ENCODE results near the gene SCARF2.
"Not testable (repeated sequence)": the region's sequence is repeated elsewhere in the genome, so short reads cannot be mapped to it uniquely, and the experiment has no call there.

Gene SCARF2

GRCh38 chr22:20418211-20418788 is 19.3 kb downstream of the SCARF2 start:
- no peaks in the 10 kb centered on the region for H3K9me3 Mint-ChIP-seq

GRCh38 chr22:20415699-20416098 is 21.9 kb downstream of the SCARF2 start:
- ATAC-seq, H3K36me3 Mint-ChIP-seq, H3K9me3 Mint-ChIP-seq, H3K4me3 Mint-ChIP-seq, H3K27me3 Mint-ChIP-seq, H3K27ac Mint-ChIP-seq: not testable (repeated sequence)
- H3K4me1 Mint-ChIP-seq: peaks cover 13% of the 10 kb centered on the region

More at GRCh38 chr22:20418211-20418788, 19.3 kb downstream of the SCARF2 start:
- Mint-ChIP-seq H3K27ac (no peak overlapping the region), H3K4me1 (peaks cover 6% of the 10 kb centered on the region), H3K36me3 (no peaks in the 10 kb centered on the region), H3K27me3 (peaks cover 2% of the 10 kb centered on the region), H3K4me3 (peak overlapping the region; percentile 65)
- peak; percentile 83 for ATAC-seq

GRCh38 chr22:20415241-20415640 is 22.4 kb downstream of the SCARF2 start:
- not testable (repeated sequence) for H3K36me3 Mint-ChIP-seq, ATAC-seq, H3K9me3 Mint-ChIP-seq, H3K27ac Mint-ChIP-seq, H3K4me3 Mint-ChIP-seq, H3K27me3 Mint-ChIP-seq
- peaks cover 13% of the 10 kb centered on the region for H3K4me1 Mint-ChIP-seq

GRCh38 chr22:20414450-20414849 is 23.2 kb downstream of the SCARF2 start:
- Mint-ChIP-seq H3K9me3 (no peaks in the 10 kb centered on the region), H3K27me3 (no peaks in the 10 kb centered on the region), H3K27ac (no peak overlapping the region), H3K36me3 (no peaks in the 10 kb centered on the region), H3K4me1 (peaks cover 13% of the 10 kb centered on the region), H3K4me3 (no peak overlapping the region)
- ATAC-seq: no peak

GRCh38 chr22:20414059-20414440 is 23.6 kb downstream of the SCARF2 start:
- H3K4me3 Mint-ChIP-seq: no peak overlapping the region
- no peak for ATAC-seq
- peaks cover 13% of the 10 kb centered on the region for H3K4me1 Mint-ChIP-seq
- no peak overlapping the region for H3K27ac Mint-ChIP-seq
- H3K36me3 Mint-ChIP-seq: no peaks in the 10 kb centered on the region
- no peaks in the 10 kb centered on the region for H3K27me3 Mint-ChIP-seq
- no peaks in the 10 kb centered on the region for H3K9me3 Mint-ChIP-seq

- Mint-ChIP-seq H3K36me3 (no peaks in the 10 kb centered on the region), H3K27me3 (no peaks in the 10 kb centered on the region), H3K4me3 (no peak overlapping the region), H3K9me3 (no peaks in the 10 kb centered on the region), H3K27ac (no peak overlapping the region), H3K4me1 (peaks cover 12% of the 10 kb centered on the region)
- ATAC-seq: no peak
These were observed 24.2 kb downstream of the SCARF2 start for GRCh38 chr22:20413217-20414058.

GRCh38 chr22:20412474-20413216 is 25.0 kb downstream of the SCARF2 start:
- Mint-ChIP-seq H3K9me3 (no peaks in the 10 kb centered on the region), H3K27me3 (no peaks in the 10 kb centered on the region), H3K36me3 (no peaks in the 10 kb centered on the region), H3K4me3 (no peak overlapping the region), H3K27ac (no peak overlapping the region), H3K4me1 (peaks cover 6% of the 10 kb centered on the region)
- no peak for ATAC-seq

GRCh38 chr22:20409385-20409784 is 28.2 kb downstream of the SCARF2 start:
- not testable (repeated sequence) for H3K27ac Mint-ChIP-seq, H3K9me3 Mint-ChIP-seq, ATAC-seq

GRCh38 chr22:20408891-20409290 is 28.7 kb downstream of the SCARF2 start:
- H3K9me3 Mint-ChIP-seq: no peaks in the 10 kb centered on the region
- no peak overlapping the region for H3K27ac Mint-ChIP-seq
- no peak overlapping the region for H3K4me3 Mint-ChIP-seq
- no peaks in the 10 kb centered on the region for H3K27me3 Mint-ChIP-seq
- peaks cover 6% of the 10 kb centered on the region for H3K4me1 Mint-ChIP-seq
- peaks cover 23% of the 10 kb centered on the region for H3K36me3 Mint-ChIP-seq
- no peak for ATAC-seq

More at GRCh38 chr22:20409385-20409784, 28.2 kb downstream of the SCARF2 start:
- H3K4me3 Mint-ChIP-seq, H3K4me1 Mint-ChIP-seq, H3K27me3 Mint-ChIP-seq: not testable (repeated sequence)
- peaks cover 20% of the 10 kb centered on the region for H3K36me3 Mint-ChIP-seq

- Mint-ChIP-seq H3K4me1 (peaks cover 2% of the 10 kb centered on the region), H3K36me3 (peaks cover 32% of the 10 kb centered on the region), H3K27ac (no peak overlapping the region), H3K4me3 (no peak overlapping the region), H3K9me3 (no peaks in the 10 kb centered on the region), H3K27me3 (no peaks in the 10 kb centered on the region)
- no peak for ATAC-seq
These were observed 29.8 kb downstream of the SCARF2 start for GRCh38 chr22:20407829-20408228.

GRCh38 chr22:20406686-20407408 is 30.8 kb downstream of the SCARF2 start:
- no peaks in the 10 kb centered on the region for H3K4me1 Mint-ChIP-seq
- H3K9me3 Mint-ChIP-seq: no peaks in the 10 kb centered on the region
- H3K27ac Mint-ChIP-seq: no peak overlapping the region
- H3K27me3 Mint-ChIP-seq: no peaks in the 10 kb centered on the region
- no peak for ATAC-seq
- H3K4me3 Mint-ChIP-seq: no peak overlapping the region
- peaks cover 32% of the 10 kb centered on the region for H3K36me3 Mint-ChIP-seq

GRCh38 chr22:20405931-20406685 is 31.5 kb downstream of the SCARF2 start:
- H3K36me3 Mint-ChIP-seq: peaks cover 32% of the 10 kb centered on the region
- H3K4me3 Mint-ChIP-seq: no peak overlapping the region
- no peaks in the 10 kb centered on the region for H3K27me3 Mint-ChIP-seq
- no peak for ATAC-seq
- no peak overlapping the region for H3K27ac Mint-ChIP-seq
- H3K9me3 Mint-ChIP-seq: no peaks in the 10 kb centered on the region
- no peaks in the 10 kb centered on the region for H3K4me1 Mint-ChIP-seq

- H3K27ac Mint-ChIP-seq: no peak overlapping the region
- ATAC-seq: no peak
- H3K4me1 Mint-ChIP-seq: no peaks in the 10 kb centered on the region
- no peaks in the 10 kb centered on the region for H3K9me3 Mint-ChIP-seq
- H3K27me3 Mint-ChIP-seq: no peaks in the 10 kb centered on the region
- H3K36me3 Mint-ChIP-seq: peaks cover 38% of the 10 kb centered on the region
- no peak overlapping the region for H3K4me3 Mint-ChIP-seq
These were observed 32.2 kb downstream of the SCARF2 start for GRCh38 chr22:20405291-20405930.

- Mint-ChIP-seq H3K27ac (no peak overlapping the region), H3K27me3 (no peaks in the 10 kb centered on the region)
These were observed 32.7 kb downstream of the SCARF2 start for GRCh38 chr22:20404881-20405280.

More at GRCh38 chr22:20404881-20405280, 32.7 kb downstream of the SCARF2 start:
- H3K9me3 Mint-ChIP-seq: no peaks in the 10 kb centered on the region
- H3K4me1 Mint-ChIP-seq: peaks cover 2% of the 10 kb centered on the region
- ATAC-seq: no peak
- H3K36me3 Mint-ChIP-seq: peaks cover 39% of the 10 kb centered on the region
- no peak overlapping the region for H3K4me3 Mint-ChIP-seq
